Left renal pelvis (tissue), 4 donors: ENCODE results near the gene CCL27. TPM values are rescaled to one million over a fixed set of nuclear protein-coding genes. Genes with fewer than 3 reads are reported as not detected.
A peak's percentile ranks its signal among the peaks of the same experiment; 100 is the strongest.
"Not testable (repeated sequence)": the region's sequence is repeated elsewhere in the genome, so short reads cannot be mapped to it uniquely, and the experiment has no call there.

Source experiments
- DNase-seq, 4 donors: peaks; one replicate each; pipeline ENCODE4 v3.0.0-alpha.2; 2013; ENCODE audit warnings: low read depth in 4 of 4, low spot score in 3 of 4
- polyA plus RNA-seq, 4 donors: library from polyadenylated mRNA; unstranded; fragments of 120-200 nt; gene quantifications; one replicate each; pipeline ENCODE4 v1.2.1, GENCODE V29; 2013; ENCODE audit not compliant: insufficient read length in 4 of 4

Gene CCL27
- polyA plus RNA-seq, 4 donors = 0.59 to 1.1 (median 0.76) TPM

- DNase-seq = peak in 1 of 4 donors; percentile 68
These were observed 10.4 kb downstream of the CCL27 start, which contains the start of gene IL11RA for GRCh38 chr9:34651876-34652601. Gene IL11RA, plus strand, starts transcription at chr9:34652185. Its CDS starts 3,033 bp downstream, at chr9:34655218.

- DNase-seq = no peak
These were observed 11.1 kb downstream of the CCL27 start for GRCh38 chr9:34651321-34651720.

- DNase-seq = no peak
These were observed 11.6 kb downstream of the CCL27 start for GRCh38 chr9:34650816-34651215.

- no peak for DNase-seq
These were observed 13.8 kb downstream of the CCL27 start for GRCh38 chr9:34648673-34649072.

- DNase-seq = no peak
These were observed 14.8 kb downstream of the CCL27 start for GRCh38 chr9:34647651-34648050.

- DNase-seq = no peak
These were observed 15.4 kb downstream of the CCL27 start for GRCh38 chr9:34647084-34647403.

GRCh38 chr9:34646211-34647083 lies 16.0 kb downstream of the CCL27 start, which contains the start of gene GALT:
Gene GALT, plus strand, starts transcription at chr9:34646675. Its CDS starts 30 bp downstream, at chr9:34646705.
- DNase-seq = peak in 2 of 4 donors; percentile 82 to 84

- DNase-seq = no peak
These were observed 17.6 kb downstream of the CCL27 start for GRCh38 chr9:34644766-34645314.

GRCh38 chr9:34642679-34643078 lies 19.8 kb downstream of the CCL27 start:
- no peak for DNase-seq

- DNase-seq = not testable (repeated sequence)
These were observed 23.1 kb downstream of the CCL27 start for GRCh38 chr9:34639322-34639721.

GRCh38 chr9:34638138-34638445 lies 24.4 kb downstream of the CCL27 start:
- no peak for DNase-seq

GRCh38 chr9:34637356-34638137 lies 24.9 kb downstream of the CCL27 start, which contains the start of gene SIGMAR1:
Gene SIGMAR1, minus strand, starts transcription at chr9:34637787. Its CDS starts 90 bp downstream, at chr9:34637697.
- DNase-seq = peak; percentile 79 to 88 (median 82)

- DNase-seq = no peak
These were observed 25.6 kb downstream of the CCL27 start for GRCh38 chr9:34636791-34637355.

GRCh38 chr9:34635556-34635955 lies 26.9 kb downstream of the CCL27 start:
- DNase-seq = no peak

GRCh38 chr9:34634551-34635248 lies 27.8 kb downstream of the CCL27 start:
- no peak for DNase-seq

- no peak for DNase-seq
These were observed 28.5 kb downstream of the CCL27 start for GRCh38 chr9:34633851-34634550.

GRCh38 chr9:34633166-34633565 lies 29.3 kb downstream of the CCL27 start:
- DNase-seq = no peak

GRCh38 chr9:34630402-34631154 lies 31.9 kb downstream of the CCL27 start:
- DNase-seq = no peak

GRCh38 chr9:34629491-34629808 lies 33.0 kb downstream of the CCL27 start:
- DNase-seq = no peak
